ENCODE data around the gene THSD8.
A peak's percentile ranks its signal among the peaks of the same experiment; 100 is the strongest.

THSD8 gene

DNA sequence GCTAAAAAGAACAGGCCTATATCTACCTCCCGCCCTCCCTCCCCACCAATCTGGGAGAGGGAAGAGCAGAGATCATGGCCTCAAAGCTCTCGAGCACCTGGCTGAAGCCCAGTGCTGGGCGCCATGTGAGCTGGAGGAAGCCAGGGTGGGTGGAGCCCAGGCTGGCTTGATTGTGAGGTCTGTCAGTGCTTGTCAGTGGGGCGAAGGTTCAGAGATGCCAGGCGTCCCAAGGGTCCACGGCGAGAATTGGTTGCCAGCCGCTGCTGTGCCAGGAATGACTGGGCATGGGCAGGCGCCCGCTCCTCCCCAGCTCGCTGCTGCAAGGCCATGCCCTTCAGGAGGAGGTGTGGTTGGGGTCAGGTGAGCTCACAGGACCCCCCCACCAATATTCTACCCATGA lies 38.8 kb upstream of the THSD8 start:
- 98% methylated on average over 7 of the region's 11 CpGs for WGBS (ENCODE audit: insufficient coverage)
- Histone ChIP-seq H3K27ac (ENCODE audit: insufficient read depth in 1 of 2, low read depth in 1 of 2, low read length in 2 of 2, poor library complexity in 1 of 2, severe bottlenecking in 2 of 2) (no peak overlapping the region), H3K27me3 (replicated peaks in 2 of 5; ENCODE audit: control insufficient read depth in 4 of 5, insufficient read depth in 5 of 5, low read length in 4 of 5) (no peaks in the 10 kb centered on the region), H3K4me3 (ENCODE audit: control insufficient read depth in 1 of 7, extremely low read depth in 1 of 7, insufficient read depth in 4 of 7, low read depth in 2 of 7, low read length in 6 of 7) (no peak overlapping the region), H3K36me3 (ENCODE audit: control insufficient read depth in 4 of 4, insufficient read depth in 4 of 4, low read length in 3 of 4) (peaks cover 0 to 19% (median 9%) of the 10 kb centered on the region in 4 experiments), H3K4me1 (ENCODE audit: control extremely low read depth in 1 of 4, control insufficient read depth in 4 of 4, insufficient read depth in 4 of 4, low read length in 3 of 4) (peaks cover 0 to 6% (median 2%) of the 10 kb centered on the region in 4 experiments), H3K9me3 (ENCODE audit: control extremely low read depth in 1 of 5, control insufficient read depth in 4 of 5, insufficient read depth in 2 of 5, low read depth in 1 of 5, low read length in 4 of 5) (peaks cover 0 to 5% (median 0%) of the 10 kb centered on the region in 5 experiments)
- ChIA-PET POLR2A (no interaction called here), CTCF (interaction anchor here (1.0 to 39.0 kb wide), 7 partner anchors 8 to 202 kb away, joined by 3 to 776 read pairs (median 49); partner anchors contain the start of genes BEST2, GET3, HOOK2 and JUNB)
- DNase-seq, result no peak

DNA sequence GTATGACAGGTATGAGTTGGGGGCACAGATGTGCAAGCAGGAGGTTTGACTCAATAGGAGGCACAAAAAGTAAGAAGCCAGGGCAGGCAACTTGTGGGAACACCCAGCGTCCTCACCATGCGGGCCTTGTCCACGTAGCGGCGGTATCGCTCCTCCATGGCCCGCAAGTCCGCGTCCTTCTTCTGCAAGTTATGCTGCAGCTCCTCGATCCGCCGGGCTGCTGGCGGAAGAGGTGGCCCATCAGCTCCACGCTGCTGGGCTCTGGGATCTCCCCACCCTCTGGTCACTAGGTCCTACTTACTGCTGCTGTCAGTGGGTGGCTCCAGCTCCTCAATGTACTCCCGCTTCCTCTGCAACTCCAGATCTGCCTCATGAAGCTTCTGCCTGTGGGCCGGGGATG lies 37.2 kb upstream of the THSD8 start:
- Histone ChIP-seq H3K27me3 (replicated peaks in 2 of 5; ENCODE audit: control insufficient read depth in 4 of 5, insufficient read depth in 5 of 5, low read length in 4 of 5) (no peaks in the 10 kb centered on the region), H3K9me3 (ENCODE audit: control extremely low read depth in 1 of 5, control insufficient read depth in 4 of 5, insufficient read depth in 2 of 5, low read depth in 1 of 5, low read length in 4 of 5) (peaks cover 0 to 5% (median 0%) of the 10 kb centered on the region in 5 experiments), H3K4me3 (ENCODE audit: control insufficient read depth in 1 of 7, extremely low read depth in 1 of 7, insufficient read depth in 4 of 7, low read depth in 2 of 7, low read length in 6 of 7) (no peak overlapping the region), H3K27ac (ENCODE audit: insufficient read depth in 1 of 2, low read depth in 1 of 2, low read length in 2 of 2, poor library complexity in 1 of 2, severe bottlenecking in 2 of 2) (no peak overlapping the region), H3K36me3 (ENCODE audit: control insufficient read depth in 4 of 4, insufficient read depth in 4 of 4, low read length in 3 of 4) (peaks cover 0 to 19% (median 9%) of the 10 kb centered on the region in 4 experiments), H3K4me1 (ENCODE audit: control extremely low read depth in 1 of 4, control insufficient read depth in 4 of 4, insufficient read depth in 4 of 4, low read length in 3 of 4) (peaks cover 2 to 6% (median 4%) of the 10 kb centered on the region in 4 experiments)
- 99% methylated on average over 16 of the region's 16 CpGs for WGBS (ENCODE audit: insufficient coverage)
- ChIA-PET CTCF (interaction anchor here (0.8 to 39.0 kb wide), 7 partner anchors 10 to 87 kb away, joined by 3 to 776 read pairs (median 49); partner anchors contain the start of genes BEST2, GET3, HOOK2 and JUNB), POLR2A (no interaction called here)
- DNase-seq, result no peak

GRCh38 chr19:12766051-12766521 lies 35.8 kb upstream of the THSD8 start:
- peak in 1 of 3 donors; percentile 59 for DNase-seq
- Histone ChIP-seq H3K4me3 (ENCODE audit: control insufficient read depth in 1 of 7, extremely low read depth in 1 of 7, insufficient read depth in 4 of 7, low read depth in 2 of 7, low read length in 6 of 7) (peak overlapping the region in 5 of 7 experiments; percentile 26 to 78 (median 51)), H3K4me1 (ENCODE audit: control extremely low read depth in 1 of 4, control insufficient read depth in 4 of 4, insufficient read depth in 4 of 4, low read length in 3 of 4) (peaks cover 2 to 6% (median 4%) of the 10 kb centered on the region in 4 experiments), H3K27ac (ENCODE audit: insufficient read depth in 1 of 2, low read depth in 1 of 2, low read length in 2 of 2, poor library complexity in 1 of 2, severe bottlenecking in 2 of 2) (no peak overlapping the region), H3K27me3 (replicated peaks in 2 of 5; ENCODE audit: control insufficient read depth in 4 of 5, insufficient read depth in 5 of 5, low read length in 4 of 5) (no peaks in the 10 kb centered on the region), H3K36me3 (ENCODE audit: control insufficient read depth in 4 of 4, insufficient read depth in 4 of 4, low read length in 3 of 4) (peaks cover 0 to 19% (median 10%) of the 10 kb centered on the region in 4 experiments), H3K9me3 (ENCODE audit: control extremely low read depth in 1 of 5, control insufficient read depth in 4 of 5, insufficient read depth in 2 of 5, low read depth in 1 of 5, low read length in 4 of 5) (peaks cover 0 to 5% (median 0%) of the 10 kb centered on the region in 5 experiments)
- 95% methylated on average over 29 of the region's 30 CpGs for WGBS (ENCODE audit: insufficient coverage)
- POLR2A ChIA-PET, result interaction anchor here (1.3 to 1.7 kb wide), 3 partner anchors 11 to 30 kb away, joined by 3 to 7 read pairs (median 3); no protein-coding TSS in a partner anchor
- CTCF ChIA-PET, result interaction anchor here (0.6 to 39.0 kb wide), 11 partner anchors 9 to 1020 kb away, joined by 3 to 776 read pairs (median 5); partner anchors contain the start of genes BEST2, GCDH, GET3 and HOOK2

DNA sequence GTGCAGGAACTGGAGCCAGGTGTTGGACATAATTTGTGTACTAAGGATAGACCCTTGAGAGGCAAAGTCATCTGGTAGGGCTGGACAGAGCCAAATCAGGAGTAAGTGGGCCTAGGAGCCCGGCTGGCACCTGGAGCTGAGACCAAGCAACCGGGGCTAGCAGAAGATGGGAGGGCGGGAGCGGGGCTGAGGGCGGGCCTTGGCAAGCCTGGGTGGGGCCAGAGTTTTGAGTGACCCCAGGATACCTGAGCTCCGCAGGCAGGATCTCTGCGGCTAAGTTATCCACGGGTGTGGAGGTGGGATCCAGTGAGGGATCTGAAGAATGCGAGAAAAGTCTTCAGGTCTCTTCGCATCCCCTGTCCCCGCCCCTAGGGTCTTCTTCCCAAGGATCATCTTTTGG lies 34.7 kb upstream of the THSD8 start:
- Histone ChIP-seq H3K9me3 (ENCODE audit: control extremely low read depth in 1 of 5, control insufficient read depth in 4 of 5, insufficient read depth in 2 of 5, low read depth in 1 of 5, low read length in 4 of 5) (peaks cover 0 to 5% (median 0%) of the 10 kb centered on the region in 5 experiments), H3K36me3 (ENCODE audit: control insufficient read depth in 4 of 4, insufficient read depth in 4 of 4, low read length in 3 of 4) (peaks cover 0 to 17% (median 8%) of the 10 kb centered on the region in 4 experiments), H3K4me3 (ENCODE audit: control insufficient read depth in 1 of 7, extremely low read depth in 1 of 7, insufficient read depth in 4 of 7, low read depth in 2 of 7, low read length in 6 of 7) (no peak overlapping the region), H3K4me1 (ENCODE audit: control extremely low read depth in 1 of 4, control insufficient read depth in 4 of 4, insufficient read depth in 4 of 4, low read length in 3 of 4) (peaks cover 2 to 6% (median 4%) of the 10 kb centered on the region in 4 experiments), H3K27ac (ENCODE audit: insufficient read depth in 1 of 2, low read depth in 1 of 2, low read length in 2 of 2, poor library complexity in 1 of 2, severe bottlenecking in 2 of 2) (no peak overlapping the region), H3K27me3 (replicated peaks in 2 of 5; ENCODE audit: control insufficient read depth in 4 of 5, insufficient read depth in 5 of 5, low read length in 4 of 5) (no peaks in the 10 kb centered on the region)
- no peak for DNase-seq
- ChIA-PET POLR2A (no interaction called here), CTCF (interaction anchor here (0.9 to 39.0 kb wide), 7 partner anchors 8 to 82 kb away, joined by 3 to 776 read pairs (median 49); partner anchors contain the start of genes BEST2, GET3, HOOK2 and JUNB)
- WGBS (ENCODE audit: insufficient coverage), result 96% methylated on average over 11 of the region's 11 CpGs

- Histone ChIP-seq H3K4me3 (ENCODE audit: control insufficient read depth in 1 of 7, extremely low read depth in 1 of 7, insufficient read depth in 4 of 7, low read depth in 2 of 7, low read length in 6 of 7) (no peak overlapping the region), H3K4me1 (ENCODE audit: control extremely low read depth in 1 of 4, control insufficient read depth in 4 of 4, insufficient read depth in 4 of 4, low read length in 3 of 4) (peaks cover 2 to 6% (median 4%) of the 10 kb centered on the region in 4 experiments), H3K36me3 (ENCODE audit: control insufficient read depth in 4 of 4, insufficient read depth in 4 of 4, low read length in 3 of 4) (peaks cover 0 to 17% (median 8%) of the 10 kb centered on the region in 4 experiments), H3K9me3 (ENCODE audit: control extremely low read depth in 1 of 5, control insufficient read depth in 4 of 5, insufficient read depth in 2 of 5, low read depth in 1 of 5, low read length in 4 of 5) (peaks cover 0 to 5% (median 0%) of the 10 kb centered on the region in 5 experiments), H3K27ac (ENCODE audit: insufficient read depth in 1 of 2, low read depth in 1 of 2, low read length in 2 of 2, poor library complexity in 1 of 2, severe bottlenecking in 2 of 2) (no peak overlapping the region), H3K27me3 (replicated peaks in 2 of 5; ENCODE audit: control insufficient read depth in 4 of 5, insufficient read depth in 5 of 5, low read length in 4 of 5) (no peaks in the 10 kb centered on the region)
- ChIA-PET CTCF (interaction anchor here (0.9 to 39.0 kb wide), 7 partner anchors 7 to 82 kb away, joined by 3 to 776 read pairs (median 49); partner anchors contain the start of genes BEST2, GET3, HOOK2 and JUNB), POLR2A (interaction anchor here (0.6 kb wide), 1 partner anchor 170 kb away, joined by 3 read pairs; no protein-coding TSS in a partner anchor)
- 97% methylated on average over 13 of the region's 15 CpGs for WGBS (ENCODE audit: insufficient coverage)
- DNase-seq, result no peak
Observed at GRCh38 chr19:12767666-12768065, 34.2 kb upstream of the THSD8 start.

GRCh38 chr19:12769689-12770088 lies 32.2 kb upstream of the THSD8 start:
- no peaks in the 10 kb centered on the region for H3K27me3 ChIP-seq (replicated peaks in 2 of 5; ENCODE audit: control insufficient read depth in 4 of 5, insufficient read depth in 5 of 5, low read length in 4 of 5)
- no peaks in the 10 kb centered on the region for H3K9me3 ChIP-seq (ENCODE audit: control extremely low read depth in 1 of 5, control insufficient read depth in 4 of 5, insufficient read depth in 2 of 5, low read depth in 1 of 5, low read length in 4 of 5)
- H3K4me3 ChIP-seq (ENCODE audit: control insufficient read depth in 1 of 7, extremely low read depth in 1 of 7, insufficient read depth in 4 of 7, low read depth in 2 of 7, low read length in 6 of 7), result peak overlapping the region in 1 of 7 experiments; percentile 11
- H3K4me1 ChIP-seq (ENCODE audit: control extremely low read depth in 1 of 4, control insufficient read depth in 4 of 4, insufficient read depth in 4 of 4, low read length in 3 of 4), result peaks cover 2 to 7% (median 7%) of the 10 kb centered on the region in 4 experiments
- CTCF ChIA-PET, result interaction anchor here (0.6 to 39.0 kb wide), 4 partner anchors 10 to 1884 kb away, joined by 3 to 776 read pairs (median 308); partner anchors contain the start of genes GET3, JUNB, PRDX2 and THSD8
- H3K36me3 ChIP-seq (ENCODE audit: control insufficient read depth in 4 of 4, insufficient read depth in 4 of 4, low read length in 3 of 4), result peaks cover 0 to 5% (median under 1%) of the 10 kb centered on the region in 4 experiments
- POLR2A ChIA-PET, result no interaction called here
- no peak overlapping the region for H3K27ac ChIP-seq (ENCODE audit: insufficient read depth in 1 of 2, low read depth in 1 of 2, low read length in 2 of 2, poor library complexity in 1 of 2, severe bottlenecking in 2 of 2)
- 79% methylated on average over 31 of the region's 37 CpGs for WGBS (ENCODE audit: insufficient coverage)
- DNase-seq, result peak in 2 of 3 donors; percentile 43 to 55

GRCh38 chr19:12770922-12771321 lies 30.9 kb upstream of the THSD8 start:
- no peak for DNase-seq
- peaks cover 0 to 4% (median under 1%) of the 10 kb centered on the region in 4 experiments for H3K36me3 ChIP-seq (ENCODE audit: control insufficient read depth in 4 of 4, insufficient read depth in 4 of 4, low read length in 3 of 4)
- H3K4me3 ChIP-seq (ENCODE audit: control insufficient read depth in 1 of 7, extremely low read depth in 1 of 7, insufficient read depth in 4 of 7, low read depth in 2 of 7, low read length in 6 of 7), result no peak overlapping the region
- no peak overlapping the region for H3K27ac ChIP-seq (ENCODE audit: insufficient read depth in 1 of 2, low read depth in 1 of 2, low read length in 2 of 2, poor library complexity in 1 of 2, severe bottlenecking in 2 of 2)
- WGBS (ENCODE audit: insufficient coverage), result 100% methylated on average over 7 of the region's 13 CpGs
- ChIA-PET CTCF (interaction anchor here (0.8 to 39.0 kb wide), 3 partner anchors 10 to 42 kb away, joined by 3 to 776 read pairs (median 612); partner anchors contain the start of genes GET3, JUNB, PRDX2 and THSD8), POLR2A (no interaction called here)
- no peaks in the 10 kb centered on the region for H3K27me3 ChIP-seq (replicated peaks in 2 of 5; ENCODE audit: control insufficient read depth in 4 of 5, insufficient read depth in 5 of 5, low read length in 4 of 5)
- peaks cover 2 to 13% (median 12%) of the 10 kb centered on the region in 4 experiments for H3K4me1 ChIP-seq (ENCODE audit: control extremely low read depth in 1 of 4, control insufficient read depth in 4 of 4, insufficient read depth in 4 of 4, low read length in 3 of 4)
- no peaks in the 10 kb centered on the region for H3K9me3 ChIP-seq (ENCODE audit: control extremely low read depth in 1 of 5, control insufficient read depth in 4 of 5, insufficient read depth in 2 of 5, low read depth in 1 of 5, low read length in 4 of 5)

All from common myeloid progenitor, CD34-positive (primary cell).